Smooth muscle cell (in vitro differentiated cells): ENCODE measurements around the gene ZNF221. TPM values are rescaled to one million over a fixed set of nuclear protein-coding genes. Genes with fewer than 3 reads are reported as not detected.
A peak's percentile ranks its signal among the peaks of the same experiment; 100 is the strongest.

Experiments used
- DNase-seq: peaks from one replicate; lab custom pipeline; 2025; ENCODE audit not compliant: unreplicated experiment; lab: John Stamatoyannopoulos, UW
- H2AFZ ChIP-seq: fragments of 200-600 bp; sonication (generic); 2 replicates; pipeline ENCODE4 v1.6.0; 2016; ENCODE audit warnings: antibody characterized with exemption, low read depth, mild to moderate bottlenecking
- H3F3A ChIP-seq: fragments of 200-600 bp; sonication (generic); 2 replicates; pipeline ENCODE4 v1.6.0; 2017; ENCODE audit warnings: antibody characterized with exemption, low read depth
- H3K27ac ChIP-seq: fragments of 200-600 bp; sonication (generic); 2 replicates; pipeline ENCODE4 v1.5.1; 2016; ENCODE audit warnings: low read depth, mild to moderate bottlenecking
- H3K27me3 ChIP-seq: fragments of 200-600 bp; sonication (generic); 2 replicates; pipeline ENCODE4 v1.6.1; 2016; ENCODE audit warnings: low read depth, mild to moderate bottlenecking
- H3K36me3 ChIP-seq: fragments of 200-600 bp; sonication (generic); 2 replicates; pipeline ENCODE4 v1.5.1; 2016; ENCODE audit warnings: low read depth
- H3K4me1 ChIP-seq: fragments of 200-600 bp; sonication (generic); 2 replicates; pipeline ENCODE4 v1.5.1; 2016; ENCODE audit warnings: low read depth
- H3K4me2 ChIP-seq: fragments of 200-600 bp; sonication (generic); 2 replicates; pipeline ENCODE4 v1.6.0; 2016; ENCODE audit warnings: mild to moderate bottlenecking
- H3K4me3 ChIP-seq: fragments of 200-600 bp; sonication (generic); 2 replicates; pipeline ENCODE4 v1.5.1; 2016; ENCODE audit warnings: mild to moderate bottlenecking
- H3K79me2 ChIP-seq: fragments of 200-600 bp; sonication (generic); 2 replicates; pipeline ENCODE4 v1.6.0; 2016; ENCODE audit warnings: low read depth, mild to moderate bottlenecking
- H3K9ac ChIP-seq: fragments of 200-600 bp; sonication (generic); 2 replicates; pipeline ENCODE4 v1.6.0; 2016; ENCODE audit warnings: low read depth
- H3K9me3 ChIP-seq: fragments of 200-600 bp; sonication (generic); replicated peaks from 2 replicates; pipeline ENCODE4 v1.5.1; 2016; ENCODE audit warnings: low read depth
- H4K20me1 ChIP-seq: fragments of 200-600 bp; sonication (generic); 2 replicates; pipeline ENCODE4 v1.6.0; 2016; ENCODE audit warnings: low read depth
- CTCF ChIP-seq: fragments of 200-600 bp; sonication (generic); IDR thresholded peaks from 2 replicates; pipeline ENCODE4 v1.5.1; 2017; ENCODE audit warnings: borderline replicate concordance, mild to moderate bottlenecking, antibody characterized with exemption; ENCODE audit not compliant: insufficient read depth, poor library complexity, severe bottlenecking
- WGBS: methylation state at CpG from one replicate; pipeline ENCODE4 v1.1.7; 2016; ENCODE audit warnings: low lambda C conversion rate; 5-methylcytosine and 5-hydroxymethylcytosine counted together
- polyA plus RNA-seq: library from polyadenylated mRNA; unstranded; fragments of >200 nt; fragmentation: Nextera tagmentation; extraction: Ambion mirVana; gene quantifications from 2 replicates; pipeline ENCODE4 v1.2.1, GENCODE V29; 2016
- total RNA-seq: library from RNA; depleted of rRNA; stranded (reverse); fragments of >200 nt; gene quantifications from 2 replicates; pipeline ENCODE4 v1.2.3, GENCODE V29; 2014

ZNF221 gene
- total and polyA plus RNA-seq, 2 experiments from 2014 or later = 1.3 to 6.6 TPM

GRCh38 chr19:43913383-43913782, 37.6 kb upstream of the ZNF221 start:
- Histone ChIP-seq H4K20me1 (no peaks in the 10 kb centered on the region), H3K27me3 (no peaks in the 10 kb centered on the region), H3K27ac (no peak overlapping the region), H2AFZ (no peak overlapping the region), H3K9me3 (peaks cover 57% of the 10 kb centered on the region), H3K4me1 (no peaks in the 10 kb centered on the region), H3K9ac (no peak overlapping the region), H3F3A (no peaks in the 10 kb centered on the region), H3K4me2 (no peak overlapping the region), H3K79me2 (no peaks in the 10 kb centered on the region), H3K36me3 (peaks cover 55% of the 10 kb centered on the region), H3K4me3 (peak overlapping the region; percentile 1)
- no peak for TF ChIP-seq CTCF
- no peak for DNase-seq
- WGBS = 98% methylated on average over 7 of the region's 7 CpGs

GRCh38 chr19:43914051-43914450, 37.0 kb upstream of the ZNF221 start:
- Histone ChIP-seq H3K4me1 (no peaks in the 10 kb centered on the region), H3K9me3 (peaks cover 64% of the 10 kb centered on the region), H2AFZ (no peak overlapping the region), H3K27me3 (no peaks in the 10 kb centered on the region), H3K79me2 (no peaks in the 10 kb centered on the region), H3K4me3 (peak overlapping the region; percentile 3), H4K20me1 (no peaks in the 10 kb centered on the region), H3K27ac (no peak overlapping the region), H3K36me3 (peaks cover 62% of the 10 kb centered on the region), H3F3A (no peaks in the 10 kb centered on the region), H3K4me2 (no peak overlapping the region), H3K9ac (no peak overlapping the region)
- no peak for DNase-seq
- no peak for TF ChIP-seq CTCF
- 79% methylated on average over 3 of the region's 3 CpGs for WGBS

GRCh38 chr19:43923875-43924274, 27.2 kb upstream of the ZNF221 start:
- Histone ChIP-seq H3K9me3 (peaks cover 3% of the 10 kb centered on the region), H3K36me3 (peaks cover 74% of the 10 kb centered on the region), H3K79me2 (no peaks in the 10 kb centered on the region)

More at GRCh38 chr19:43923875-43924274, 27.2 kb upstream of the ZNF221 start:
- Histone ChIP-seq H3K9ac (no peak overlapping the region), H2AFZ (no peak overlapping the region), H3K4me2 (no peak overlapping the region), H3K27me3 (no peaks in the 10 kb centered on the region), H3K27ac (no peak overlapping the region), H4K20me1 (no peaks in the 10 kb centered on the region), H3K4me3 (no peak overlapping the region), H3K4me1 (no peaks in the 10 kb centered on the region), H3F3A (no peaks in the 10 kb centered on the region)
- no peak for TF ChIP-seq CTCF
- DNase-seq = no peak
